ENCODE measurements around the gene FZR1.

- no peak for TF ChIP-seq POLR2A (IDR thresholded peaks at IDR 0.05)
- no peak for TF ChIP-seq CTCF (IDR thresholded peaks at IDR 0.05)
Observed at GRCh38 chr19:3482507-3483225, 23.4 kb upstream of the FZR1 start.
